Spleen (tissue), 7 donors: ENCODE results near the gene PCDHGA2.

Experiments
- CTCF ChIP-seq, 11 experiments: fragments of 200-600 bp in 7 of 11; fragments of 450-650 bp in 4 of 11; sonication (generic) in 4 of 11; IDR thresholded peaks in 8 of 11; conservative IDR thresholded peaks in 3 of 11; 1 replicate in 7 of 11; 2 replicates in 4 of 11; pipeline versions ENCODE4 v1.4.0 to v1.8.0; 2016 to 2021; ENCODE audit warnings: antibody characterized with exemption in 11 of 11, inconsistent platforms in 4 of 11, mild to moderate bottlenecking in 1 of 11
- POLR2A ChIP-seq, 3 donors: fragments of 450-650 bp; IDR thresholded peaks; one replicate each; pipeline ENCODE4 v1.5.1; 2017; ENCODE audit warnings: antibody characterized with exemption in 3 of 3, mild to moderate bottlenecking in 1 of 3
- POLR2AphosphoS5 ChIP-seq, 3 donors: sonication (generic); formaldehyde crosslinking; IDR thresholded peaks; one replicate each; pipeline ENCODE4 v1.5.1; 2017; ENCODE audit warnings: antibody characterized with exemption in 3 of 3
- donor health status: DM: no; HTN: no; CAD: no; lungs with moderate emphysema.
- donor health status: DM: no; HTN: no; CAD: no.
- donor health status: DM: no; HTN: no; CAD: no.

GRCh38 chr5:141349917-141350619 lies 11.5 kb downstream of the PCDHGA2 start, which contains the start of gene PCDHGB1:
- TF ChIP-seq POLR2AphosphoS5 (IDR thresholded peaks at IDR 0.05) (no peak), CTCF (IDR thresholded peaks at IDR 0.05 in 8 of 11, conservative IDR thresholded peaks at IDR 0.05 in 3 of 11) (peak in 2 of 11 experiments; percentile 23 to 32), POLR2A (IDR thresholded peaks at IDR 0.05) (no peak)
